Liver (tissue), 9 donors: ENCODE results near the gene KLK1. TPM values are rescaled to one million over a fixed set of nuclear protein-coding genes. Genes with fewer than 3 reads are reported as not detected.
"Not testable (repeated sequence)": the region's sequence is repeated elsewhere in the genome, so short reads cannot be mapped to it uniquely, and the experiment has no call there.

ENCODE experiments used
- DNase-seq: peaks from one replicate; pipeline ENCODE4 v3.0.0-alpha.2; 2017; ENCODE audit warnings: low spot score
- H3K27ac ChIP-seq, 2 donors: one replicate each; pipeline ENCODE4 v1.7.0; 2013; ENCODE audit warnings: inconsistent platforms in 2 of 2, low read length in 2 of 2, control low read depth in 1 of 2, low read depth in 1 of 2, mild to moderate bottlenecking in 1 of 2
- H3K27me3 ChIP-seq, 4 donors: one replicate each; pipeline versions ENCODE4 v1.6.1 to v1.7.0; 2013; ENCODE audit warnings: low read length in 3 of 4, inconsistent platforms in 1 of 4, mild to moderate bottlenecking in 1 of 4, moderate library complexity in 1 of 4; ENCODE audit not compliant: control insufficient read depth in 4 of 4, insufficient read depth in 4 of 4
- H3K36me3 ChIP-seq, 4 donors: one replicate each; pipeline versions ENCODE4 v1.6.1 to v1.7.0; 2013; ENCODE audit warnings: low read length in 3 of 4, mild to moderate bottlenecking in 3 of 4, low read depth in 1 of 4, moderate library complexity in 1 of 4; ENCODE audit not compliant: control insufficient read depth in 4 of 4, insufficient read depth in 3 of 4
- H3K4me1 ChIP-seq, 4 donors: one replicate each; pipeline versions ENCODE4 v1.6.1 to v1.7.0; 2013; ENCODE audit warnings: low read length in 3 of 4, mild to moderate bottlenecking in 3 of 4, moderate library complexity in 1 of 4; ENCODE audit not compliant: control insufficient read depth in 4 of 4, insufficient read depth in 4 of 4
- H3K4me3 ChIP-seq, 3 donors: one replicate each; pipeline versions ENCODE4 v1.6.1 to v1.7.0; 2013; ENCODE audit warnings: low read length in 3 of 3, control low read depth in 1 of 3, low read depth in 1 of 3, mild to moderate bottlenecking in 1 of 3
- H3K9ac ChIP-seq, 2 donors: one replicate each; pipeline ENCODE4 v1.7.0; 2013; ENCODE audit warnings: low read length in 2 of 2, mild to moderate bottlenecking in 2 of 2, moderate library complexity in 2 of 2, control low read depth in 1 of 2, low read depth in 1 of 2
- H3K9me3 ChIP-seq, 4 donors: one replicate each; pipeline versions ENCODE4 v1.6.1 to v1.7.0; 2013; ENCODE audit warnings: low read length in 3 of 4; ENCODE audit not compliant: control insufficient read depth in 4 of 4
- CTCF ChIP-seq: fragments of 150-350 bp; IDR thresholded peaks from 2 replicates; pipeline ENCODE4 v1.5.1; 2017; ENCODE audit warnings: improper control_type of control experiment, low read depth, low read length; ENCODE audit not compliant: missing input control
- EGR1 ChIP-seq, 2 donors: IDR thresholded peaks; 2 replicates each; pipeline ENCODE4 v1.6.1; 2016 to 2018; ENCODE audit warnings: antibody characterized with exemption in 2 of 2, low read depth in 2 of 2
- FOXA1 ChIP-seq: IDR thresholded peaks from 2 replicates; pipeline ENCODE4 v1.6.1; 2016; ENCODE audit warnings: antibody characterized with exemption
- FOXA2 ChIP-seq: IDR thresholded peaks from 2 replicates; pipeline ENCODE4 v1.6.1; 2016; ENCODE audit warnings: antibody characterized with exemption
- GABPA ChIP-seq, 2 donors: IDR thresholded peaks in 1 of 2; conservative IDR thresholded peaks in 1 of 2; 2 replicates each; pipeline ENCODE4 v1.6.1; 2016; ENCODE audit warnings: antibody characterized with exemption in 2 of 2, mild to moderate bottlenecking in 1 of 2, moderate library complexity in 1 of 2
- HNF4A ChIP-seq, 2 donors: conservative IDR thresholded peaks; 2 replicates each; pipeline ENCODE4 v1.6.1; 2016; ENCODE audit warnings: antibody characterized with exemption in 2 of 2, mild to moderate bottlenecking in 2 of 2
- HNF4G ChIP-seq: IDR thresholded peaks from 2 replicates; pipeline ENCODE4 v1.6.1; 2016; ENCODE audit warnings: antibody characterized with exemption
- JUND ChIP-seq, 2 donors: IDR thresholded peaks; 2 replicates each; pipeline ENCODE4 v1.6.1; 2016; ENCODE audit warnings: antibody characterized with exemption in 2 of 2
- MAX ChIP-seq: IDR thresholded peaks from 2 replicates; pipeline ENCODE4 v1.6.1; 2016; ENCODE audit warnings: antibody characterized with exemption
- NR2F2 ChIP-seq: IDR thresholded peaks from 2 replicates; pipeline ENCODE4 v1.6.1; 2016; ENCODE audit warnings: antibody characterized with exemption
- RAD21 ChIP-seq, 2 donors: IDR thresholded peaks; 2 replicates each; pipeline ENCODE4 v1.6.1; 2016; ENCODE audit warnings: antibody characterized with exemption in 2 of 2, mild to moderate bottlenecking in 2 of 2
- REST ChIP-seq: IDR thresholded peaks from 2 replicates; pipeline ENCODE4 v1.6.1; 2016; ENCODE audit warnings: antibody characterized with exemption, mild to moderate bottlenecking
- RXRA ChIP-seq, 2 donors: IDR thresholded peaks; 2 replicates each; pipeline ENCODE4 v1.6.1; 2017 to 2018; ENCODE audit warnings: antibody characterized with exemption in 2 of 2, mild to moderate bottlenecking in 1 of 2
- SP1 ChIP-seq: IDR thresholded peaks from 2 replicates; pipeline ENCODE4 v1.6.1; 2018; ENCODE audit warnings: antibody characterized with exemption, mild to moderate bottlenecking
- TAF1 ChIP-seq: conservative IDR thresholded peaks from 2 replicates; pipeline ENCODE4 v1.6.1; 2016; ENCODE audit warnings: antibody characterized with exemption, mild to moderate bottlenecking
- YY1 ChIP-seq: IDR thresholded peaks from 2 replicates; pipeline ENCODE4 v1.6.1; 2016; ENCODE audit warnings: antibody characterized with exemption, mild to moderate bottlenecking
- ZBTB33 ChIP-seq: IDR thresholded peaks from 2 replicates; pipeline ENCODE4 v1.6.1; 2016; ENCODE audit warnings: antibody characterized with exemption
- WGBS: extraction: QIAGEN DNeasy Blood & Tissue Kit; methylation state at CpG from one replicate; pipeline ENCODE4 v1.1.7; 2013; 5-methylcytosine and 5-hydroxymethylcytosine counted together
- polyA plus RNA-seq, 2 donors: library from polyadenylated mRNA; stranded (reverse) in 1 of 2; unstranded in 1 of 2; fragments of 200-250 nt in 1 of 2; fragments of >200 nt in 1 of 2; fragmentation: Nextera tagmentation in 1 of 2; extraction: Ambion mirVana in 1 of 2; gene quantifications; one replicate each; pipeline versions ENCODE4 v1.2.1 to v1.2.3, GENCODE V29; 2013 to 2015
- total RNA-seq, 2 donors: library from RNA; depleted of rRNA; stranded (reverse); fragments of >200 nt; gene quantifications; one replicate each; pipeline ENCODE4 v1.2.3, GENCODE V29; 2014
- TF ChIP-seq, protein P1 (sequence below): IDR thresholded peaks from 2 replicates; pipeline ENCODE4 v1.6.1; 2016; ENCODE audit warnings: antibody characterized with exemption
- donor health status: healthy.
- donor health status: healthy.
- donor health status: healthy.
- donor health status: healthy.
- donor health status: healthy.

Gene KLK1
- total and polyA plus RNA-seq, 4 donors: not detected

DNA sequence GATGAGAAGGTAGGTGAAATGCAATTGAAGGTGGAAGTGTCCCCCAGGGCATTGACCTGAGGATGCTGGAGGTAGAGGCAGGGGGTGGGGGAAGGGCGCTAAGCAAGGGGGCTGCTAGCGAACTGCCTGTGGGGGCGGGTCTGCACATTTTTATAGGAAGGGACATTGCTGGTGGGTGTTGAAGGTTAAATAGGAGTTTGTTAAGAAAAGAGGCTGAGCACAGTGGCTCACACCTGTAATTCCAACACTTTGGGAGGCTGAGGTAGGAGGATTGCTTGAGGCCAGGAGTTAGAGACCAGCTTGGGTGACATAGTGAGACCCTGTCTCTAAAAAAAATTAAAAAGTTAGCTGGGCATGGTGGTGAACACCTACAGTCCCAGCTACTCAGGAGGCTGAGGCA, 38.9 kb downstream of the KLK1 start:
- TF ChIP-seq CTCF: no peak
- no peak for TF ChIP-seq FOXA1
- no peak for TF ChIP-seq HNF4A (conservative IDR thresholded peaks at IDR 0.05)
- TF ChIP-seq MAX: no peak
- no peak for TF ChIP-seq REST
- no peak for TF ChIP-seq ZBTB33
- no peak for TF ChIP-seq NR2F2
- no peak for TF ChIP-seq JUND (IDR thresholded peaks at IDR 0.05)
- no peak for TF ChIP-seq YY1
- TF ChIP-seq TAF1: no peak
- no peak for TF ChIP-seq FOXA2
- TF ChIP-seq EGR1 (IDR thresholded peaks at IDR 0.05; ENCODE audit: low read depth in 2 of 2): no peak
- TF ChIP-seq SP1: no peak
- TF ChIP-seq HNF4G: no peak
- TF ChIP-seq RXRA (IDR thresholded peaks at IDR 0.05): no peak
- TF ChIP-seq GABPA (IDR thresholded peaks at IDR 0.05 in 1 of 2, conservative IDR thresholded peaks at IDR 0.05 in 1 of 2): no peak
- TF ChIP-seq RAD21 (IDR thresholded peaks at IDR 0.05): no peak
- TF ChIP-seq, protein P1, sequence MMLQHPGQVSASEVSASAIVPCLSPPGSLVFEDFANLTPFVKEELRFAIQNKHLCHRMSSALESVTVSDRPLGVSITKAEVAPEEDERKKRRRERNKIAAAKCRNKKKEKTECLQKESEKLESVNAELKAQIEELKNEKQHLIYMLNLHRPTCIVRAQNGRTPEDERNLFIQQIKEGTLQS: no peak
- Histone ChIP-seq H3K4me3 (no peak overlapping the region), H3K9me3 (no peaks in the 10 kb centered on the region), H3K36me3 (no peaks in the 10 kb centered on the region), H3K27ac (no peak overlapping the region), H3K27me3 (peaks cover 0 to 3% (median under 1%) of the 10 kb centered on the region in 4 donors), H3K4me1 (no peaks in the 10 kb centered on the region), H3K9ac (no peak overlapping the region)
- WGBS: 90% methylated on average over 3 of the region's 3 CpGs
- no peak for DNase-seq

- not testable (repeated sequence) for H3K9ac ChIP-seq, H3K27ac ChIP-seq, H3K9me3 ChIP-seq, H3K4me1 ChIP-seq, DNase-seq, H3K4me3 ChIP-seq, H3K36me3 ChIP-seq
- peaks cover 2 to 11% (median 4%) of the 10 kb centered on the region in 4 donors for H3K27me3 ChIP-seq
- WGBS: 38% methylated on average over 8 of the region's 8 CpGs
Measured at GRCh38 chr19:50783848-50784152, 39.8 kb downstream of the KLK1 start.
